NOMO-1 treated with dmso at 0.1 percent for 144 hours (cell line): ENCODE data around the gene PLB1.
A peak's percentile ranks its signal among the peaks of the same experiment; 100 is the strongest.

Experiments used
- DNase-seq: peaks from one replicate; lab custom pipeline; 2025; ENCODE audit not compliant: unreplicated experiment; lab: John Stamatoyannopoulos, UW

The PLB1 gene

DNA sequence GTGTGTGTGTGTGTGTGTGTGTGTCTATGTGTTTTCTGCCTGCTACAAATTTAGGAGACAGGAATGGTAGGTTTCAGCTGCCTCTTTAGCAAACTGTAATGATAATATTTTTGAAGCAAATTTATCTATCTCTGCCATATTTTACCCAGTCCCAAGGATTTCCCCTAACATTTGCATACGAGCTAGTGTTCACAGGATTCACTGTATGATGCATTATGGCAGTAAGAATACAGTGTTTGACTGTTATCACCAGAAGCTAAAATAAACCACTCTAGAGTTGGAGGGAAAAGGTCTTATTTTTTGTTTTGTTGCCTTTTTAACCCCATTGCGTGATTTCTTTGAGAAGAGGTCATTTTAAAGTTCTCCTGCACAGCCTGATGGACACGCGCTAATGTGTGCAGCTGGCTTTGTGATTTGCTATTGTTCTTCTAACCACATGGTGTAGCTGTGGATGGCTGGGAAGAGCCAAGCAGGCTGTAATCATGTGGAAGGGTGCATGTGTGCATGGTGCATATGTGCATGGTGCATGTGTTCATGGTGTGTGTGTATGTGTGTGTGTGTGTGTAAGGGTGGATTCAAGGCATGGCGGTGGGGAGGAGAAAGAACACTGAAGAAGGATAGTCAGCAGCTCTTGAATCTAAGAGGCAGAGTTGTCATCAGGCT, 62.4 kb downstream of the PLB1 start:
- DNase-seq = no peak

DNA sequence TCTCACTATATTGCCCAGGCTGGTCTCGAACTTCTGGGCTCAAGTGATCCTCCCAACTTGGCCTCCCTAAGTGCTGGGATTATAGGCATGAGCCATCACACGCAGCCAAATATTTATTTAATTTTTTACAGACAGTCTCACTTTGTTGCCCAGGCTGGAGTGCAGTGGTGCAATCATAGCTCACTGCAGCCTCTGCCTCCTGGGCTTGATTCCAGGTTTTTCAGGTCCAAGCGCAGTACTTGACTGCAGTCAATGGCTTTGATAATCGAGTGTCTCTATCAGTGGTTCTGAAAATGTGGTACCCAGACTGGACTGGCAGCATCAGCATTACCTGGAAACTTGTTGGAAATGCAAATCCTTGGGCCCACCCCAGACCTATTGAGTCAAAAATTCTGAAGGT, 63.1 kb downstream of the PLB1 start:
- no peak for DNase-seq

DNA sequence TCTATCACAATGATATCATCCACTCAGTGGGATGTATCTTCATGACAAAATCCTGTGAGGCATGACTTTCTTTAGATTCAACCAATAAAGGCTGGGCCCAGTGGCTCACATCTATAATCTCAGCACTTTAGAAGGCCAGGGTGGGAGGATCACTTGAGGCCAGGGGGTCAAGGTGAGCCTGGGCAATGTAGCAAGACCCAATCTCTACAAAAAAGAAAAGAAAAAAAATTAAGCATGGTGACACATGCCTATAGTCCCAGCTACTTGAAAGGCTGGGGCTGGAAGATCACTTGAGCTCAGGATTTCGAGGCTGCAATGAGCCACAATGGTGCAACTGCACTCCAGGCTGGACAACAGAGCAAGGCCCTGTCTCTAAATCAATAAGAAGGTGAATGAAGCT, 68.0 kb downstream of the PLB1 start:
- no peak for DNase-seq

DNA sequence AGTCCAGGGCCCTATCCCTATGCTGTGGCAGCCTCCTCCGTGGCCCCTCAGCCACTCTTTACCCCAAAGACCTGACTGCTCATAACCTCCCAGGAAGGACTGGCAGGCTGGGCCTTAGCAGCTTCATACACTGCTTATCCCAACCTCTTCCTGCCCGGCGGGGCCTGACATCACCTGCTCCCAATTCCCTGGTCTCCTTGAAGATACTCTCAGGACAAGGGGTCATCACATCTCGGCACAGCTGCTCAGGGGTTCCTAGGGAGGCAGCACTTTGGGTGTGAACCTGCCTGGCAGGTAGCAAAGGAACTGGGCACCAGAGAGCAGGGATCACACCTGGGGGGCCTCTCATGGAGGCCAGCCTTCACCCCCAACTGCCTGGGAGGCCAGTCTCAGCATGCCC, 68.5 kb downstream of the PLB1 start:
- DNase-seq = no peak

DNA sequence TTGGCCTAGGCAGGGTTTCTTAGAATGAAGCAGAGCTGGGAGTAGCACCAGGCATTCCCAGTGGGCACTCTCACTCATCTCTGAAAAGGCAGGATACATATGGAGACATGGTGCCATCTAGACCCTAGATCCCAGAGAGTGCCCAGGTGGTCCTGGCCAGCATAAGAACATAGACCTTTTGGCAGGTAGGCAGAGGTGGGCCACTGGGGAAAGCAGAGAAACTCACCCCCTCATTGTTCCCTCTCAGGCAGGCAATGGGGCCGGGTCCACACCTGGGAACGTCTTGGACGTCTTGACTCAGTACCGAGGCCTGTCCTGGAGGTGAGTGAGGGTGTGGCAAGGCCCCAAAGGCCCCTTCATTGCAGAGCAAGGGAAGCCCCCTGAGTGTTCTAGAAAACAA, 69.2 kb downstream of the PLB1 start:
- no peak for DNase-seq

DNA sequence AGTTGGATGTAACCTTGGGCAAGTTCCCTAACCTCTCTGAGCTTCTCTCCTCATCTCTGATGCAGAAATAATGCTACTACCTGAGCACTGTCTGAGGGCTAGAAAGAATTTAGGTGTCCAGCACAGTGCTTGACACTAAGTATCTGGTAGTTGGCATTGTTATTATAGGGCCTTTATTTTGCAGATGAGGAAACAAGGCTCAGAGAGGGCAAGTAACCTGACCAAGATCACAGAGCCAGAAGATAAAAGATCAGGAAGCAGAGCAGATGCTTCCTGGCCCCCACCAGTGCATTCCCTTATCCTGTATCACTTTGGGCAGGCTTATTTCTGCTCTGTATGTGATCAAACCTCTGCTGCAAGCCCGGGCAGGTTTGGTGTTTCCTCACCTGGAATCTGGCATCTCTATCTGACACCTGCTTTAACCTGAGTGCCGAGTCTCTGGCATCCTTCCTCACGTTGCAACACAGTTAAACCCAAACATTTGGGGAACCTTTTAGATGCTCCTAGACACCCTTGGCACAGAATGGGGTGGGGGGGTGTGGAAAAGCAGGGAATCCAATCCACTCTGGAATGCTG, 69.9 kb downstream of the PLB1 start:
- no peak for DNase-seq

DNA sequence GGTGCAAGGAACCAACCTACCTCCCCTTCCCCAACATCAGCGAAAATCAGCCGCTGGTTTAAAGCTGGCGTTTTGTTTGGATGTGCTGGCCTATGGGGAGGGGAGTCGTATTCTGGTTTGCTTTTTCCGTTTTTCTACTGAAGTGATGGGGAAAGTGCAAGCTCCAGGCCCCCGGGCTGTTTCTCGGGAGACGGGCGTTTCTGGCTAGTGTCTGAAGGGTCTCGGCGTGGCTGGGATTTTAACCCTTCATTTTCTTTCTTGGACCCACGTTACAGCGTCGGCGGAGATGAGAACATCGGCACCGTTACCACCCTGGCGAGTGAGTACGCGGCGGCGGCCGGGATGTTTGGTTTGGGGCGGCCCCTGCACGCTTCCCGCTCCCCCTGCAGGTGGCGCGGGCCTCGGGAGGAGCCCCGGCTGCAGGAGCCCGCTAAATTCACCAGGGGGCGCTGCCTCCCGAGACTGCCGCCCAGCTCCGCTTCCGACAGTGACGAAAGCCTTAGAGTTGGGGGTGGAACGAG, 70.7 kb downstream of the PLB1 start:
- peak; percentile 58 for DNase-seq

DNA sequence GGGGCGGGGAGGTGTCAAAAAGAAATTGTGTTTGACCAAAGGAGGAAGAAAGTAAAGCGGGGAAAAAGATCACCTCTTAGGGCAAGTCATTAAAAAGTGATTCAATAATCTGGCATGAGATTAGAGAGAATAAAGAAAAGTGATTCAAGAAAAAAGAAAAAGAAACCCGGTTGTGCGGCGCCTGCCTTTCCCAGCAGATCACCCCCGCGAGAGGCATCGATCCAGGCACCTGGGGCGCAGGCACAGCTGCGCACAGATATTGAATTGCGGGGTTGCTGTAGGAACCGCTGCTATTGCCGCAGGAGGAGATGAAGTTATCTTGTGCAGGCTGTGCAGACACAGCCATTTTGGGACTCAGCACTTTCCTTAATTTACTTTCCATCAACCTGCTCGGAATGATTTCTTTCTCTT, 71.2 kb downstream of the PLB1 start:
- DNase-seq = no peak

DNA sequence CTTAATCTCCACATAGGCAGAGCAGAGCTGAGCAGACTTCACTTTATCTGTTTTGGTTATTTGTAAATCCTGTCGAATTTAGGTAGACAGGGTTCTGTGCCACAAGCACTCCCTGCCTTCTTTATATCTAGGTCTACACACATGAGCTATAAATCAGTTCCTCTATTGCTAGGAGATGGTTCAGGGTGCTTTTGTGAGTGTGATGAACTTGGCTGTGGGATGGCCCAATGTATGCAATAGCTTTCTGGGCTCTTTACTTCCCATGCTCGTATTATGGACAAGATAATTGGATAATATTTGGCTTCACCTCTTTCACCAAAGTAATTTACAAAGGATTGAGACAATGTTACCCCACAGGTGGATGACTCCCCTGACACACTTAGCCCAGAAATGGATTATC, 72.2 kb downstream of the PLB1 start:
- no peak for DNase-seq

DNA sequence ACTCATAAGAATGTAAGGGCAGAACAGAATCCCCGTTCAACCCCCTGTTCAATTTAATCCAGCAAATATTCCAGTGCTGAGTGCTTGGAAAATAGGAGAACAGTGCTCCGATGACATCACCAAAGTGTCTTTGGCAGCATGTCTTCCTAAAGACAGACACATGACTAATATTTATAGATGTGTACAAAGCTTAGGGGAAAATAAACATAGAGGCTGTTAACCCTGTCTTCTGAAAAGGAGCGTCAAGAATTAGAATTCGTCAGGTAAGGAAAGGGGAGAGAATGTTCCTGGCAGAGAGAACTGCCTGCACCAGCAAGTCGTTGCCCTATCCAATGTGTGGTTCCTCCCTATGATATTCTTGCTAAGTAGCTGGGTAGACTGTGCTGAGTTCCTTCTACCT, 72.7 kb downstream of the PLB1 start:
- DNase-seq = no peak

DNA sequence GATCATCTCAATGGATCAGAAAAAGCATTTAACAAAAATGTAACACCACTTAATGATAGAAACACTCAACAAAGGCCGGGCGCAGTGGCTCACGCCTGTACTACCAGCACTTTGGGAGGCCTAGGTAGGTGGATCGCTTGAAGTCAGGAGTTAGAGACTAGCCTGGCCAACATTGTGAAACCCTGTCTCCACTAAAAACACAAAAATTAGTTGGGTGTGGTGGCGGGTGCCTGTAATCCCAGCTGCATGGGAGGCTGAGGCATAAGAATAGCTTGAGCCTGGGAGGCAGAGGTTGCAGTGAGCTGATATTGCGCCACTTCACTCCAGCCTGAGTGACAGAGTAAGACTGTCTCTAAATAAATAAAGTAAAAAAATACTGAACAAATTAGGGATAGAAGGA, 74.6 kb downstream of the PLB1 start:
- no peak for DNase-seq

DNA sequence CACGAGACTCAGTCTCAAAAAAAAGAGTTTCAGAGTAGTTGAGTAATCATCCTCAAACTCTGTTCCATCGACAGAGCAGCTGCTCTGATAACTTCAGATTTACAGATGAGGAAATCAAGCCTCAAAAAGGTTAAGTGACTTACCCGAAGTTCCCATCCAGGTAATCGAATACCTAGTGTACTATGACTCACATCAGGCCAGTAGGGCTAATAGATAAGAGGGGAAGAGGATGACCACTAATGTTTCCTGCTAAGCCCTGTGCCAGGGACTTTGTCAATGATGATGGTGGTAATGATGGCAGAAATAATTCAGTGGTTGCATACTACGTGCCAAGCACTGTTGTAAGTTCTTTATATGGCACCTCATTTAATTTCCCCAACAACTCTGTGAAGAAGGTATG, 80.9 kb downstream of the PLB1 start:
- no peak for DNase-seq

DNA sequence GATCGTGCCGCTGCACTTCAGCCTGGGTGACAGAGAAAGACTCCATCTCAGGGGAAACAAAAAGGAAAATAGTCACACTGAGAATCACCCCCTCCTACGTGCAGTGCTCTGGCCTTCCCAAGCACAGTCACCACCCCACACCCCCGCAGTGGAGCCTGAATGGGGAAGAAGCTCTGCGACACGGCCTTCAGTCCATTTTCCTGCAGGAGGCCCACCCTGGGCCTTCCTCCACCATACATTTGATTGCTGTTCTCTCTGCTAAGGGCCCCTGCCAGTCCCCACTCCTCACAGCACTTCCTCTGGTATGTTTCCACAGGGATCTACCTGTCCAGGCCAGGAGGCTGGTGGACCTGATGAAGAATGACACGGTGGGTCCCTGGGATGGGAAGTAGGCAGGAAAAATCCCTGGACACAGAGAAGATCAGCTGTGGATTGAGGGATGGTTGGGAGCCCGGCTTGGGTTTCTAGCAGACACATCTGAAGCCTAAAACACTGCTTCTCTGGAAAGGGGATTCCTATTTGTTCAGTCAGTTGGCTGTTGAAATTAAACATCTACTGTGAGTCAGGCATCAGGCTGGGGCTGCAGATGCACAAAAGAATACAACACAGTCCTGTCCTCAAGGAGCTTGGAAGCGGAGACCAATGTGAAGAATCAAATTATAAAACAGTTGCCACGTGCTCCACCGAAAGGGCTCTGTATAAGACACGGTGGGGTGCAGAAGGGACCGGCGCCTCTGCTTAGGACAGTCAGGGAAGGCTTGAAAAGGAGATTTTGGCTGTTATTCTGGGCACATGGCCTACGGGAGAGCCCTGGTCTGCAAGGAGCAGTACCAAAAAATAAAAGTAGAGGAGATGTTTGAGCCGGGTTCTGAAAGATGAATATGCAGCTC, 82.2 kb downstream of the PLB1 start:
- DNase-seq = no peak

DNA sequence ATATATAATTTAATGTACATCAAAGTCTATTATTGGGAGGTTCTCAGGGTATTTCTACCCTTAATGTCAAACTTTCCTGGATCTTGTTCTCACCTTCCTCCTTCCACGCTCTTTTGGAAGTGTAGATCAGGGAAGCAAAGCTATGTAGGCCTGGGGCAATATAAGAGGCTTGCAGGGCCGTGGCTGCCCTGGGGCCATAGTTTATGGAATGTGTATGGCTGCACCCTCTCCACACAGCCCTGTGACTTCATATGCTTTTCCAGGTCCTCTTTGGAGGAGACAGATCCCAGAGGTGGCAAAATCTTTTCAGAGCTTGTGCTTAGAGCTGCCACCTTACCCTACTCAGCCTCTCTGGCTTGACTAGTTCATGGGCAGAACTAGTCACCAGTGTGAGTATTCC, 82.9 kb downstream of the PLB1 start:
- DNase-seq = no peak

DNA sequence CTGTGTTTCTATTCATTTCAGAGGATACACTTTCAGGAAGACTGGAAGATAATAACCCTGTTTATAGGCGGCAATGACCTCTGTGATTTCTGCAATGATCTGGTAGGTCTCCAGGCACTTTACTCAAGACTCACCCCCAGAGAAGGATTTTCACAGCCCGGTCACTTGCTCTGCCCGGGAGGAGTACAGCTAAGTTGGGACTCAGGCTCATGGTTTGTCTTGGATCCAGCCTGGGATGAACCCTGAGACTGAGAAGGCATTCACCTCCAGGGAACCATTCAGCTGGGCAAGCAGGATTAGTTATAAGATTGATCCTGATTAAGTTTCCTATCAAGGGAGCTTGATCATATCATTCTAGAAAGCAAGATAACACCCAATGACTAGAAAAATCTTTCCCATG, 83.7 kb downstream of the PLB1 start:
- no peak for DNase-seq

DNA sequence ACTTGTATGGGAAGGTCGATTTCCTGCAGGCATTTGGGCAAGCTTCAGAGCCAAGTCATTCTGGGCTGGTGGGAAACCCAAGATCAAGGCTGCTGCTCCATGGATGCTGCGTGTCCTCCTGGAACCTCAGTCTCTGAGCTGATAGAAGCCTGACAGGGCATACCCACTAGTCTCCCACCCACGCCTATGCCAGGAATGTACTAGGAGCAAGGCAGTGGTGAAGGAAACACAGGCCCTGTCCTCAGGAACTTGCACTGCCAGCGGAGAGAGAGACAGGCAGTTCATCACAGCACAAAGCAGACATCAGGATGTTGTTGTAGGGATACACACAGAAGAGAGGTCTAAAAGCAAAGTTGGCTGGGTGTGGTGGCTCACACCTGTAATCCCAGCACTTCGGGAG, 84.2 kb downstream of the PLB1 start:
- no peak for DNase-seq

DNA sequence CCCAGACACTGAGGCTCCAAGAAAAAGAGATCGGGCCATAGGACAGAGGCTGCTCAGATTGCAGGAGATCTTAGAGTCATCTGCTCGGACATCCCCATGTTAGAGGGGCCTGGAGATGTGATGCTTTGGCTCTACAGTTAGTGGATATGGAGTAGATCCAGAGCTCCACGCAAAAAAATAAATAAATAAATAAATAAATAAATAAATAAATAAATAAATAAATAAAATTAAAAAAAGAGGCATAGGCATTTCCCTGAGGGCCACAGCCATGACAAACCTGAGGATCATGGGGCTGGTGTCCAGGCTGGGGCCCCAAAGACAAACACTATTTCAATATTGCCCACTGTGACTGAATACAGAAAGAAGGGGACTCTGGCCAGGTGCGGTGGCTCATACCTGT, 85.5 kb downstream of the PLB1 start:
- DNase-seq = no peak

DNA sequence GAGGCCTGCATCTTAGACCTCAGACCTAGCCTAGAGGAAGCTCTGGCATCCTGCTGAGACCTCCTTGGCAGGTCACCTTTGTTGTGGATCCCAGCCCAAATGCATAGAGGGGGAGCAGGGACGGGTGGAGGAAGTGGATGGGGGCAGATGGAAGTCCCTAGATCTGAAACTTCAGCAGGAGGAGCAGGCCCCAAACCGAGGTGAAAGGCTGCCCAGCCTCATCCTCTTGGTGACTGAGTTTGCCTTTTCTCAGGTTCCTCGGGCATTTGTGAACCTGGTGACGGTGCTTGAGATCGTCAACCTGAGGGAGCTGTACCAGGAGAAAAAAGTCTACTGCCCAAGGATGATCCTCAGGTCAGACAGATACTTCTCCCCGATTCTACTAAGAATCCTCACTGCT, 86.3 kb downstream of the PLB1 start:
- no peak for DNase-seq

DNA sequence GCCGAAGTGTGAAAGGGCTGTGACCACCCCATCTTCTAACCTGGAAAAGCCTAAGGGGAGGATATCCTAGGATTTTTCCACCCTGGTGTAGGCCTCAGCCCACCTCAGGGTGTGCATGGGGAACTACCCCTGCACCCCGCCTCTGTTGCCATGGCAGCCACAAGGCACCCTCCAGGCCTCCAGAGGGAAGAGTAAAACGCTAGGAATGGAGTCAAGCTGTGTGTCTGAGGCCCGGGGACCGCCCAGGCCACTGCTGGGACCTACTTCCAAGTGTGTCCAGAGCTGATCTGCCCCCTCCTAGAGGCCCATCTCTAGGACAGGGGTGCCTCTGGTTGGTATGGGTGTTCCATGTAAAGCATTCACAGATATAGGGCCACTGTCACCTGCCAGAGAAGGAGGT, 86.7 kb downstream of the PLB1 start:
- no peak for DNase-seq

DNA sequence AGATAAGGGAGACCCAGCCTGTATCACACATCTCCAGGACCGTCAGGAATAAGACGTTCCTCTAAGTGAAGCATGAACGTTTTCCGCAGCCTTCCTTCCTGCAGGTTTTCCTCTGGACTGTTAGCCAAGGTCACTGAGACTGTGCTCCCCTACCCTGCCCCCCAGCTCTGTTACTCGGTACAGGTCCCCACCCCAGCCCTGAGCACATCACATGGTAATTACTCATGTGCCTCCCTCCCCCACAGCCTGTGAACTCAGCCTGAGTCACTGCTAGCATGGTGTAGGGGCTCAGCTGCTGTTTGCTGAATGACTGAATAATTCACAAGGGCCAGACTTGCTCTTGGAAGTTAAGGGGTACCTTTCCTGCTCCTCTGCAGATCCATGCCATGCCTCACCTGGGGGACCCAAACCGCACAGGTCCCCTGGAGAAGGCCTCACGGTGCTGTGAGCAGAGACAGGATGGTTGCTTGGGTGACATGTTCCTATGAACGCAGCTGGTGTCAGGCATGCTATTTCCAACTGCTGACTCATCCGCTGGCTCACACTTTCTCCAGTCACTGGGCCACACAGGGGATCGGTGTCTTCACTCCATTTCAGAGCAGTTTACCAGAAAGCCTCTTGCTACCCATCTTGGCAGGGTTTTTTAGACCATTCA, 88.2 kb downstream of the PLB1 start:
- peak; percentile 47 for DNase-seq

DNA sequence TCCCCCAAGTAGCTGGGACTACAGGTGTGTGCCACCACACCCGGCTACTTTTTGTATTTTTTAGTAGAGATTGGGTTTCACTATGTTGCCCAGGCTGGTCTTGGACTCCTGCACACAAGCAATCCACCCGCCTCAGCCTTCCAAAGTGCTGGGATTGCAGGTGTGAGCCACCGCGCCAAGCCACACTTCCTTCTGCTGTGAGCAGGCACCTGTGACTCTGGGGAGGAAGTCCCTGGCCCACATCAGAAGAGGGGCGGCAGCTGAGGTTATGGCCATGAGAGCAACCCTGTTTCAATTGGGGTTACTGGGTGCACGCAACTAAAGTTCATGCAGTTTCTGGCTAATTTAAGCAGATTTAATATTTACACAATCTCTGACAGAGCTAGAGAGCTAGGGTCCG, 91.0 kb downstream of the PLB1 start:
- DNase-seq = no peak
